Ishikawa (cell line): Measurements from ENCODE around the gene OR2M4.

Experiments used
- EGR1 ChIP-seq: IDR thresholded peaks from 2 replicates; pipeline ENCODE4 v1.6.1; 2012
- ZBTB7A ChIP-seq: IDR thresholded peaks from 2 replicates; pipeline ENCODE4 v1.6.1; 2012; ENCODE audit warnings: low read depth

Gene OR2M4

GRCh38 chr1:248288391-248288790 is 57.2 kb downstream of the OR2M4 start:
- TF ChIP-seq EGR1 (no peak), ZBTB7A (no peak)
